Fibroblast of lung (primary cell): ENCODE data around the gene CFAP141. TPM values are rescaled to one million over a fixed set of nuclear protein-coding genes. Genes with fewer than 3 reads are reported as not detected.
A peak's percentile ranks its signal among the peaks of the same experiment; 100 is the strongest.
"Not testable (repeated sequence)": the region's sequence is repeated elsewhere in the genome, so short reads cannot be mapped to it uniquely, and the experiment has no call there.

Source experiments
- DNase-seq, 2 donors: peaks; one replicate each; pipeline versions ENCODE4 v3.0.0 to v3.0.0-alpha.2; 2010; ENCODE audit warnings: low read depth in 2 of 2
- H2AFZ ChIP-seq: 2 replicates; pipeline ENCODE4 v1.5.1; 2012; ENCODE audit warnings: low read length, control low read depth, inconsistent platforms
- H3K27ac ChIP-seq: 2 replicates; pipeline ENCODE4 v1.5.1; 2011; ENCODE audit warnings: low read length, control low read depth; ENCODE audit not compliant: insufficient read depth
- H3K27me3 ChIP-seq: 2 replicates; pipeline ENCODE4 v1.5.1; 2011; ENCODE audit warnings: mild to moderate bottlenecking, low read length; ENCODE audit not compliant: control insufficient read depth, insufficient read depth
- H3K36me3 ChIP-seq: 2 replicates; pipeline ENCODE4 v1.5.1; 2011; ENCODE audit warnings: low read length; ENCODE audit not compliant: control insufficient read depth, insufficient read depth
- H3K4me1 ChIP-seq: 2 replicates; pipeline ENCODE4 v1.5.1; 2011; ENCODE audit warnings: low read length; ENCODE audit not compliant: control insufficient read depth, insufficient read depth; ENCODE audit errors: extremely low read depth
- H3K4me2 ChIP-seq: 2 replicates; pipeline ENCODE4 v1.5.1; 2011; ENCODE audit warnings: low read length, control low read depth; ENCODE audit not compliant: insufficient read depth; ENCODE audit errors: extremely low read depth
- H3K4me3 ChIP-seq, 4 experiments: fragments of 200-600 bp in 1 of 4; sonication (generic) in 1 of 4; replicated peaks in 1 of 4; 2 replicates each; pipeline ENCODE4 v1.5.1; 2011 to 2016; ENCODE audit warnings: low read length in 4 of 4, low read depth in 3 of 4, mild to moderate bottlenecking in 3 of 4, control low read depth in 2 of 4, inconsistent platforms in 1 of 4, mixed read lengths in 1 of 4; ENCODE audit not compliant: insufficient read depth in 1 of 4; ENCODE audit errors: control extremely low read depth in 1 of 4
- H3K79me2 ChIP-seq: 2 replicates; pipeline ENCODE4 v1.5.1; 2012; ENCODE audit warnings: mild to moderate bottlenecking, low read length, inconsistent platforms; ENCODE audit not compliant: control insufficient read depth, insufficient read depth
- H3K9ac ChIP-seq: 2 replicates; pipeline ENCODE4 v1.5.1; 2011; ENCODE audit warnings: mild to moderate bottlenecking, low read length, control low read depth; ENCODE audit not compliant: insufficient read depth
- H3K9me3 ChIP-seq: 2 replicates; pipeline ENCODE4 v1.5.1; 2012; ENCODE audit warnings: low read depth, low read length; ENCODE audit not compliant: control insufficient read depth, insufficient read depth
- H4K20me1 ChIP-seq: 2 replicates; pipeline ENCODE4 v1.5.1; 2011; ENCODE audit warnings: low read length; ENCODE audit not compliant: control insufficient read depth, insufficient read depth; ENCODE audit errors: extremely low read depth
- EZH2 ChIP-seq: IDR thresholded peaks from 2 replicates; pipeline ENCODE4 v1.5.1; 2012; ENCODE audit warnings: low read length, control low read depth, mild to moderate bottlenecking; ENCODE audit errors: missing control alignments
- polyA plus RNA-seq, 2 donors: library from polyadenylated mRNA; depleted of rRNA in 1 of 2; stranded (reverse) in 1 of 2; unstranded in 1 of 2; fragments of >200 nt; gene quantifications; 2 replicates each; pipeline ENCODE4 v1.2.1, GENCODE V29; 2011 to 2012; ENCODE audit warnings: missing spikeins in 1 of 2
- total RNA-seq: library from RNA; depleted of rRNA; stranded (reverse); fragments of >200 nt; gene quantifications from 2 replicates; pipeline ENCODE4 v1.2.1, GENCODE V29; 2014
- TF ChIP-seq, protein P1 (sequence below), 2 donors: IDR thresholded peaks in 1 of 2; conservative IDR thresholded peaks in 1 of 2; 1 replicate in 1 of 2; 2 replicates in 1 of 2; pipeline ENCODE4 v1.5.1; 2011 to 2012; ENCODE audit warnings: low read length in 2 of 2, control low read depth in 1 of 2, inconsistent platforms in 1 of 2, low read depth in 1 of 2, mild to moderate bottlenecking in 1 of 2

CFAP141 gene
- total and polyA plus RNA-seq, 2 donors (not counting 1 experiment from before 2014, with no cell fraction given), result not detected

DNA sequence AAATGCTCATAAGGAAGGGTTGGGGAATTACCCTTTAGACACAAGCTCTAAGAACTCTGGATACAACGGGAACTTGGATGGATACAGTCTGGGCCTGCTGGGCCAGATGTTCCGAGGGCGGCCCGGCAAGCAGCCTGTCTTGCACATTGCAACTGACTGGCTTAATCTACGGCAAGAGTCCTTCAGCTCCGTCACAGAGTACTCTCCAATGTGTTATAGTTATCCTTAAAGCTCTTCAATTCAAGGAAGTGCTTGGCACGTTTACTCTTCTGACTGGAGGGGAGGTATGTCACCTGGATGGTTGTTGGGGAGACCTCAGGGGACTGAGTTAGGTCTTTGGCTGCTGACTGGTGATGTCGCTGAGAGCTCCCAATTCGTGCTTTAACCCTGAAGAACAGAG lies 1.1 kb upstream of the CFAP141 start:
- no peaks in the 10 kb centered on the region for H4K20me1 ChIP-seq
- H3K4me2 ChIP-seq, result no peak overlapping the region
- no peak for TF ChIP-seq EZH2
- TF ChIP-seq, protein P1, sequence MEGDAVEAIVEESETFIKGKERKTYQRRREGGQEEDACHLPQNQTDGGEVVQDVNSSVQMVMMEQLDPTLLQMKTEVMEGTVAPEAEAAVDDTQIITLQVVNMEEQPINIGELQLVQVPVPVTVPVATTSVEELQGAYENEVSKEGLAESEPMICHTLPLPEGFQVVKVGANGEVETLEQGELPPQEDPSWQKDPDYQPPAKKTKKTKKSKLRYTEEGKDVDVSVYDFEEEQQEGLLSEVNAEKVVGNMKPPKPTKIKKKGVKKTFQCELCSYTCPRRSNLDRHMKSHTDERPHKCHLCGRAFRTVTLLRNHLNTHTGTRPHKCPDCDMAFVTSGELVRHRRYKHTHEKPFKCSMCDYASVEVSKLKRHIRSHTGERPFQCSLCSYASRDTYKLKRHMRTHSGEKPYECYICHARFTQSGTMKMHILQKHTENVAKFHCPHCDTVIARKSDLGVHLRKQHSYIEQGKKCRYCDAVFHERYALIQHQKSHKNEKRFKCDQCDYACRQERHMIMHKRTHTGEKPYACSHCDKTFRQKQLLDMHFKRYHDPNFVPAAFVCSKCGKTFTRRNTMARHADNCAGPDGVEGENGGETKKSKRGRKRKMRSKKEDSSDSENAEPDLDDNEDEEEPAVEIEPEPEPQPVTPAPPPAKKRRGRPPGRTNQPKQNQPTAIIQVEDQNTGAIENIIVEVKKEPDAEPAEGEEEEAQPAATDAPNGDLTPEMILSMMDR (conservative IDR thresholded peaks at IDR 0.05 in 1 of 2, IDR thresholded peaks at IDR 0.05 in 1 of 2; ENCODE audit: low read depth in 1 of 2, low read length in 2 of 2), result no peak
- no peak for DNase-seq
- H3K27ac ChIP-seq, result no peak overlapping the region
- no peaks in the 10 kb centered on the region for H3K27me3 ChIP-seq
- H3K4me1 ChIP-seq, result no peaks in the 10 kb centered on the region
- peaks cover 9% of the 10 kb centered on the region for H3K36me3 ChIP-seq
- H3K79me2 ChIP-seq, result no peaks in the 10 kb centered on the region
- no peak overlapping the region for H2AFZ ChIP-seq
- no peaks in the 10 kb centered on the region for H3K9me3 ChIP-seq
- H3K4me3 ChIP-seq, result no peak overlapping the region
- H3K9ac ChIP-seq, result no peak overlapping the region

DNA sequence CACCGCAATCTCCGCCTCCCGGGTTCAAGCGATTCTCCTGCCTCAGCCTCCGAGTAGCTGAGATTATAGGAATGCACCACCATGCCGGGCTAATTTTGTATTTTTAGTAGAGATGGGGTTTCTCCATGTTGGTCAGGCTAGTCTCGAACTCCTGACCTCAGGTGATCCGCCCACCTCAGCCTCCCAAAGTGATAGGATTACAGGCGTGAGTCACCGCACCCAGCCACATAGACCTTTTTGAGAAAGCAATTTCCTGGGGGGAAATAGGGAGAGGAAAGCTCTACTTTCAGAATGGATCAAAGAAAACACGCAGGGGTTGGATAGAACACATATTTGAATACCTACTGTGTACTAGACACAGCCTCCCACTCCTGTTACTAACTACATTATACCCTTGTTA lies 355 bp downstream of the CFAP141 start:
- DNase-seq, H3K9ac ChIP-seq, H3K27me3 ChIP-seq: not testable (repeated sequence)

DNA sequence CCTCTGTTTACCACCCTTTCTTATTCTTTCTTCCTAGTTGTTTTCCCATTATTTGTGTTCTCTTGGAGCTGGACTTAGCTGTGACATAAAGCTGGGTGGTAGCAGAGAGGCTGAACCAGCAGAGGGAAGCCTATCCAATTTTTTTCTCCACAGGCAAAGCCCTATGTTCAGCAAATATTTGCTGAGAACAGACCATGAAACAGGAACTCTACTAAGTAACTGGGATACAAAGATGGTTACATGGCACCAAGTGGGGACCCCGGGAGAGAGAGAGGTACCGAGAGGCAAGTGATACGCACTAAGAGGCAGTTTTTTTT lies 6.6 kb downstream of the CFAP141 start:
- H3K9me3 ChIP-seq, result no peaks in the 10 kb centered on the region
- TF ChIP-seq EZH2, result no peak
- TF ChIP-seq, protein P1 (conservative IDR thresholded peaks at IDR 0.05 in 1 of 2, IDR thresholded peaks at IDR 0.05 in 1 of 2; ENCODE audit: low read depth in 1 of 2, low read length in 2 of 2), result peak in 1 of 2 donors; percentile 39
- H3K4me1 ChIP-seq, result no peaks in the 10 kb centered on the region
- H3K4me3 ChIP-seq, result peak overlapping the region in 2 of 4 experiments; percentile 27 to 43
- H3K27ac ChIP-seq, result no peak overlapping the region
- H3K4me2 ChIP-seq, result peak overlapping the region; percentile 80
- peak in 1 of 2 donors; percentile 30 for DNase-seq
- H3K9ac ChIP-seq, result no peak overlapping the region
- H2AFZ ChIP-seq, result peak overlapping the region; percentile 97
- no peaks in the 10 kb centered on the region for H3K36me3 ChIP-seq
- H3K79me2 ChIP-seq, result no peaks in the 10 kb centered on the region
- peaks cover 9% of the 10 kb centered on the region for H3K27me3 ChIP-seq
- H4K20me1 ChIP-seq, result no peaks in the 10 kb centered on the region

More for the DNA sequence above, 355 bp downstream of the CFAP141 start:
- not testable (repeated sequence) for H3K4me3 ChIP-seq, H3K9me3 ChIP-seq, H3K4me2 ChIP-seq, H4K20me1 ChIP-seq, H3K79me2 ChIP-seq, H3K36me3 ChIP-seq, H3K27ac ChIP-seq, H2AFZ ChIP-seq, H3K4me1 ChIP-seq
